Neural progenitor cell (in vitro differentiated cells): ENCODE results near the gene GRAMD2A.

Source experiments
- EZH2 ChIP-seq: fragments of 200-600 bp; sonication (generic); IDR thresholded peaks from 2 replicates; pipeline ENCODE4 v1.6.1; 2017; ENCODE audit warnings: antibody characterized with exemption, mild to moderate bottlenecking, moderate library complexity
- TF ChIP-seq, protein P1 (sequence below): fragments of 200-600 bp; sonication (generic); IDR thresholded peaks from 2 replicates; pipeline ENCODE4 v1.5.1; 2017; ENCODE audit warnings: antibody characterized with exemption, mild to moderate bottlenecking

DNA sequence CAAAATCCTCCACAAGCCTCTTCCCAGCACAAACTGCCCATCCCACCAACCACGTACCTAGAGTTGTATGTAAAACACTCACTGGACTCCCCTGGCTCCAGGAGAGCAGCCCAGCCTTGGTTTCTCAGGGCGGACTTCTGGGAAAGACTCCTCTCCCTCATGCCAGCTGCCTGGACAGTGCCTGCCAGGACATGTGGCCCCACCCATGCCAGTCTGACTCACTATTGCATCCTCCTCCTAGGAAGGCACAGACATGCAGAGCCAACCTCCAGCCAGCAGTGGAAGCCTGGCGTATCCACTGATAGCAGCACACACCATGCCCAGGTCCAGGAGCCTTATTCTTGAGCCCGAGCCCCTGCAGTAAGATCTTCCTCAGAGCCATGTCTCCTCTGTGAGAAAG lies 24.8 kb upstream of the GRAMD2A start:
- TF ChIP-seq, protein P1, sequence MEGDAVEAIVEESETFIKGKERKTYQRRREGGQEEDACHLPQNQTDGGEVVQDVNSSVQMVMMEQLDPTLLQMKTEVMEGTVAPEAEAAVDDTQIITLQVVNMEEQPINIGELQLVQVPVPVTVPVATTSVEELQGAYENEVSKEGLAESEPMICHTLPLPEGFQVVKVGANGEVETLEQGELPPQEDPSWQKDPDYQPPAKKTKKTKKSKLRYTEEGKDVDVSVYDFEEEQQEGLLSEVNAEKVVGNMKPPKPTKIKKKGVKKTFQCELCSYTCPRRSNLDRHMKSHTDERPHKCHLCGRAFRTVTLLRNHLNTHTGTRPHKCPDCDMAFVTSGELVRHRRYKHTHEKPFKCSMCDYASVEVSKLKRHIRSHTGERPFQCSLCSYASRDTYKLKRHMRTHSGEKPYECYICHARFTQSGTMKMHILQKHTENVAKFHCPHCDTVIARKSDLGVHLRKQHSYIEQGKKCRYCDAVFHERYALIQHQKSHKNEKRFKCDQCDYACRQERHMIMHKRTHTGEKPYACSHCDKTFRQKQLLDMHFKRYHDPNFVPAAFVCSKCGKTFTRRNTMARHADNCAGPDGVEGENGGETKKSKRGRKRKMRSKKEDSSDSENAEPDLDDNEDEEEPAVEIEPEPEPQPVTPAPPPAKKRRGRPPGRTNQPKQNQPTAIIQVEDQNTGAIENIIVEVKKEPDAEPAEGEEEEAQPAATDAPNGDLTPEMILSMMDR, result no peak
- no peak for TF ChIP-seq EZH2
